ENCODE measurements around the gene PREX1. TPM values are rescaled to one million over a fixed set of nuclear protein-coding genes. Genes with fewer than 3 reads are reported as not detected.

The PREX1 gene
- polyA plus RNA-seq, 1 donor (not counting 4 experiments of a cell fraction or from before 2014, with no cell fraction given) = 0.22 TPM

GRCh38 chr20:48702455-48702913 lies 125.3 kb downstream of the PREX1 start:
- no peaks in the 10 kb centered on the region for H3K9me3 ChIP-seq (ENCODE audit: control insufficient read depth, low read depth, low read length)
- H3K4me1 ChIP-seq (ENCODE audit: control insufficient read depth, extremely low read depth, insufficient read depth, low read length) = no peaks in the 10 kb centered on the region
- H3K27ac ChIP-seq (ENCODE audit: control insufficient read depth, insufficient read depth, low read length) = no peak overlapping the region
- no peak overlapping the region for H3K4me3 ChIP-seq (ENCODE audit: control insufficient read depth in 2 of 3, extremely low read depth in 1 of 3, insufficient read depth in 2 of 3, low read depth in 1 of 3, low read length in 3 of 3)
- no peak for DNase-seq (ENCODE audit: low read depth, low spot score)
- no peaks in the 10 kb centered on the region for H3K79me2 ChIP-seq (ENCODE audit: control insufficient read depth, insufficient read depth, low read length)
- TF ChIP-seq, protein P1, sequence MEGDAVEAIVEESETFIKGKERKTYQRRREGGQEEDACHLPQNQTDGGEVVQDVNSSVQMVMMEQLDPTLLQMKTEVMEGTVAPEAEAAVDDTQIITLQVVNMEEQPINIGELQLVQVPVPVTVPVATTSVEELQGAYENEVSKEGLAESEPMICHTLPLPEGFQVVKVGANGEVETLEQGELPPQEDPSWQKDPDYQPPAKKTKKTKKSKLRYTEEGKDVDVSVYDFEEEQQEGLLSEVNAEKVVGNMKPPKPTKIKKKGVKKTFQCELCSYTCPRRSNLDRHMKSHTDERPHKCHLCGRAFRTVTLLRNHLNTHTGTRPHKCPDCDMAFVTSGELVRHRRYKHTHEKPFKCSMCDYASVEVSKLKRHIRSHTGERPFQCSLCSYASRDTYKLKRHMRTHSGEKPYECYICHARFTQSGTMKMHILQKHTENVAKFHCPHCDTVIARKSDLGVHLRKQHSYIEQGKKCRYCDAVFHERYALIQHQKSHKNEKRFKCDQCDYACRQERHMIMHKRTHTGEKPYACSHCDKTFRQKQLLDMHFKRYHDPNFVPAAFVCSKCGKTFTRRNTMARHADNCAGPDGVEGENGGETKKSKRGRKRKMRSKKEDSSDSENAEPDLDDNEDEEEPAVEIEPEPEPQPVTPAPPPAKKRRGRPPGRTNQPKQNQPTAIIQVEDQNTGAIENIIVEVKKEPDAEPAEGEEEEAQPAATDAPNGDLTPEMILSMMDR (optimal IDR thresholded peaks at IDR 0.05 in 1 of 3, IDR thresholded peaks at IDR 0.05 in 1 of 3, conservative IDR thresholded peaks at IDR 0.05 in 1 of 3; ENCODE audit: extremely low read depth in 1 of 3, insufficient read depth in 2 of 3, low read length in 3 of 3) = no peak
- no peak for TF ChIP-seq EZH2 (IDR thresholded peaks at IDR 0.05; ENCODE audit: low read length)
- peaks cover 5% of the 10 kb centered on the region for H3K27me3 ChIP-seq (ENCODE audit: control insufficient read depth, extremely low read depth, insufficient read depth, low read length)
- dilution Hi-C loops (cut with MboI; ENCODE audit: extremely low pct_ligation_motif_present, low sequenced_read_pairs) = no loop called here
- no peak overlapping the region for H3K4me2 ChIP-seq (ENCODE audit: control insufficient read depth, extremely low read depth, insufficient read depth, low read depth, low read length)
- H3K36me3 ChIP-seq (ENCODE audit: control insufficient read depth in 2 of 2, extremely low read depth in 1 of 2, insufficient read depth in 2 of 2, low read length in 2 of 2) = no peaks in the 10 kb centered on the region
- no peak for FAIRE-seq
- no peak overlapping the region for H2AFZ ChIP-seq (ENCODE audit: control insufficient read depth, low read length)
- H3K9me1 ChIP-seq (ENCODE audit: control insufficient read depth, extremely low read depth, insufficient read depth, low read length) = no peaks in the 10 kb centered on the region
- H4K20me1 ChIP-seq (ENCODE audit: control insufficient read depth, extremely low read depth, insufficient read depth, low read length) = no peaks in the 10 kb centered on the region
- H3K9ac ChIP-seq (ENCODE audit: control insufficient read depth, extremely low read depth, insufficient read depth, low read length) = no peak overlapping the region

DNA sequence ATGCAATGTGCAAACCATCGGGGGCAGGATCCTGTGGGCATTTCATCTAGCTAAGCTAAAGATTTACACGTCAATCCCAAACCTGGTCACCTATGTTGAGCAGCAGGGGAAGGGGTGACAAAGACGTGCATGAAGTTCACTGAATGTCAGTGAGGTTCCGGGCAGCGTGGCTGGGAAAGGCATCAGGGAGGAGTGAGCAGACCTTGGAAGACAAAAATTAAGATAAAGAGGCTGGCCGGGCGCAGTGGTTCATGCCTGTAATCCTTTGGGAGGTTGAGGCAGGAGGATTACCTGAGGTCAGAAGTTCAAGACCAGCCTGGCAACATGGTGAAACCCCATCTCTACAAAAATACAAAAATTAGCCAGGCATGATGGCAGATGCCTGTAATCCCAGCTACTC lies 126.1 kb downstream of the PREX1 start:
- Histone ChIP-seq H3K4me2 (ENCODE audit: control insufficient read depth, extremely low read depth, insufficient read depth, low read depth, low read length) (no peak overlapping the region), H3K36me3 (ENCODE audit: control insufficient read depth in 2 of 2, extremely low read depth in 1 of 2, insufficient read depth in 2 of 2, low read length in 2 of 2) (no peaks in the 10 kb centered on the region), H3K9me1 (ENCODE audit: control insufficient read depth, extremely low read depth, insufficient read depth, low read length) (no peaks in the 10 kb centered on the region), H3K27me3 (ENCODE audit: control insufficient read depth, extremely low read depth, insufficient read depth, low read length) (peaks cover 5% of the 10 kb centered on the region), H2AFZ (ENCODE audit: control insufficient read depth, low read length) (no peak overlapping the region), H3K4me3 (ENCODE audit: control insufficient read depth in 2 of 3, extremely low read depth in 1 of 3, insufficient read depth in 2 of 3, low read depth in 1 of 3, low read length in 3 of 3) (no peak overlapping the region), H3K9ac (ENCODE audit: control insufficient read depth, extremely low read depth, insufficient read depth, low read length) (no peak overlapping the region), H3K79me2 (ENCODE audit: control insufficient read depth, insufficient read depth, low read length) (no peaks in the 10 kb centered on the region), H4K20me1 (ENCODE audit: control insufficient read depth, extremely low read depth, insufficient read depth, low read length) (no peaks in the 10 kb centered on the region), H3K9me3 (ENCODE audit: control insufficient read depth, low read depth, low read length) (no peaks in the 10 kb centered on the region), H3K4me1 (ENCODE audit: control insufficient read depth, extremely low read depth, insufficient read depth, low read length) (no peaks in the 10 kb centered on the region), H3K27ac (ENCODE audit: control insufficient read depth, insufficient read depth, low read length) (no peak overlapping the region)
- TF ChIP-seq EZH2 (IDR thresholded peaks at IDR 0.05; ENCODE audit: low read length) = no peak
- TF ChIP-seq, protein P1 (optimal IDR thresholded peaks at IDR 0.05 in 1 of 3, IDR thresholded peaks at IDR 0.05 in 1 of 3, conservative IDR thresholded peaks at IDR 0.05 in 1 of 3; ENCODE audit: extremely low read depth in 1 of 3, insufficient read depth in 2 of 3, low read length in 3 of 3) = no peak
- dilution Hi-C loops (cut with MboI; ENCODE audit: extremely low pct_ligation_motif_present, low sequenced_read_pairs) = no loop called here
- no peak for DNase-seq (ENCODE audit: low read depth, low spot score)
- FAIRE-seq = no peak
